Measurements from ENCODE around the gene GYG1.

Gene GYG1

GRCh38 chr3:149016669-149017541 is 25.6 kb downstream of the GYG1 start:
- peak; percentile 35 for DNase-seq (ENCODE audit: low spot score)

GRCh38 chr3:149018247-149018646 is 26.9 kb downstream of the GYG1 start:
- DNase-seq (ENCODE audit: low spot score), result no peak

DNA sequence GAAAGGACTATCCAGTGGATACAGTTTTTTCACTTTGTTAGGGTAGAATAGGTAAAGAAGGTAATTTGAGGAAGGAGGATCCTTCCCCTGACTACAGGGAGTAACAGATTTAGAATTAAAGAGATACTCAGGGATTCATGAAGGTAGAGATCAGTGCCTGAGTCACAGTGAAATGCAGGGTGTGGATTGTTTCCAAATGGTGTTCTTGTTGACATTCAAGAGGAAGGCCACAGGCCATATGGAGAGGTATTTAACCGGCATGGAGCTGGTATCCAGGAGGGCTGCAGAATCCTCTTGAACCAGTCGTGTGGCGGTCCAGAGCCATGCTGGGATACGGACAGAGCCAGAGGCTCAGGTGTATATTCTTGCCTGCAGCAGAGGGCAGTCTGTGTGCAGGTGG is 28.2 kb downstream of the GYG1 start:
- no peak for DNase-seq (ENCODE audit: low spot score)

DNA sequence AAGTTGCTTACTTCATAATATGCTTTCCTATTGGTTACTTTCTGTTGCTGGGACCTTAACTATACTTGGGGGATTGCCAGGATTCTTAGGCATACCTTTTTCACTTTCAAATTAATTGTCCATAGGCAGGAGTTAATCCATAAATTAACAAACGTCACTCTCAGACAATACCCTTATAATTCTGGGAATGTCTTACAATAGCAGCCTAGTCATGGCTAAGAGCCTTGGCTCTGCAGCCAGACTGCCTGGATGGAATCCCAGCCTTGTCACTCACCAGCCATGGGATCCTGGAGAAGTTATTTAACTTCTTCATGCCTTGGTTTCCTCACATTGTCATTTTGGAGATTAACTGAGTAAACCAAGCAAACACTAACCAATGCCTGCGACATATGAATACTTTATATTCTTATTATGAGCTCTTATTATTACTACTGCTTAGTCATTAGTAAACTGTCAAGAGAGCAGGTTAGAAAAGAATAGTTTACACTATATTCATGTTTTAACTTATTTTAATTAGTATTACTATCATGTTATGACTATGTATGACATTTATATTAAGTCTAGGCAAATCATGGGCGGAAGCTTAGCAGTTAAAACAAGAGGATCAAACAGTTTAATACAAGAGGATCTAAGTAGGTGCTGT is 29.0 kb downstream of the GYG1 start:
- no peak for DNase-seq (ENCODE audit: low spot score)

GRCh38 chr3:149020839-149021252 is 29.5 kb downstream of the GYG1 start:
- no peak for DNase-seq (ENCODE audit: low spot score)

DNA sequence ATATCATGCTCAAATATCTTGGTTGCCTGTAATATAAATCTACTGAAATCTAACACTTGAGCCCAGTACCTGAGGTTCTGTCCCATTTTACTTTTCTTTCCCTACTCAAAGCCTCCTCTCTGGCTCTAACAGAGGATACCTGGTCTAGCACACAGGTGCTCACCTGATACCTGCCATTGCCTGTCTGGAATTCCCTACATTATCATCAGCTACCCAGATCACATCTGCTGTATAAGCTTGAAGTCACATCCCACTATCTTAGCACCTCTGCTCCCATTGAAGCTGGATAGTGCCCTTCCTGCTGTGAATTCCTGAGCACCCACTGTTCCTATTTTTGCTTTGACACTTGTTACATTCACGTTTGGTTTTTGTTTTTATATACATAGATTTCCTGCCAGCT is 30.5 kb downstream of the GYG1 start:
- DNase-seq (ENCODE audit: low spot score), result no peak

DNA sequence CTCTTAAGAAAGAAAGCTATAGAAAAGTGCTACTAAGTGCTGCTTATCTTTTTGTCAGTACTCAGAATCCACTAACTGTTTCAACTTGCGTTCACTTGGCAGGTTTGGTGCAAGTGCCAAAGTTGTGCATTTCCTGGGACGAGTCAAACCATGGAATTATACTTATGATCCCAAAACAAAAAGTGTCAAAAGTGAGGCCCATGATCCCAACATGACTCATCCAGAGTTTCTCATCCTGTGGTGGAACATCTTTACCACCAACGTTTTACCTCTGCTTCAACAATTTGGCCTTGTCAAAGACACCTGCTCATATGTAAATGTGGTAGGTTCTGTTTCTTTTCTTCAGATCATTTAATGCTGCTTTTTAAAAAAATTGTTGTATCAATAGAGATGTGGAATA is 32.6 kb downstream of the GYG1 start:
- no peak for DNase-seq (ENCODE audit: low spot score)

DNA sequence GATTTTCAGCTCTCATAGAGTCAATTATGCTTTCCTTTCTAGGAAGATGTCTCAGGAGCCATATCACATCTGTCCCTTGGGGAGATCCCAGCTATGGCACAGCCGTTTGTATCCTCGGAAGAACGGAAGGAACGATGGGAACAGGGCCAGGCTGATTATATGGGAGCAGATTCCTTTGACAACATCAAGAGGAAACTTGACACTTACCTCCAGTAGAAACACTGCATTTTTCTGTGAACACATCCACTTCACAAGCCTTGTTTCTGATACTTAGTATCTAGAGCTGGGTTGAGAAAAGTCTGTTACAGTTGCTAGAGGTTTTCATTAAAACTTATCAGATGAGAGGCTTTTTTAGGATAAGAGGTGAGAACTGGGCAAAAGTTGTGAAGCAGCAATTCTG is 35.4 kb downstream of the GYG1 start:
- no peak for DNase-seq (ENCODE audit: low spot score)

GRCh38 chr3:149031096-149031495 is 39.8 kb downstream of the GYG1 start:
- DNase-seq (ENCODE audit: low spot score), result no peak

- no peak for DNase-seq (ENCODE audit: low spot score)
Measured at GRCh38 chr3:149037684-149038083, 46.3 kb downstream of the GYG1 start.

DNA sequence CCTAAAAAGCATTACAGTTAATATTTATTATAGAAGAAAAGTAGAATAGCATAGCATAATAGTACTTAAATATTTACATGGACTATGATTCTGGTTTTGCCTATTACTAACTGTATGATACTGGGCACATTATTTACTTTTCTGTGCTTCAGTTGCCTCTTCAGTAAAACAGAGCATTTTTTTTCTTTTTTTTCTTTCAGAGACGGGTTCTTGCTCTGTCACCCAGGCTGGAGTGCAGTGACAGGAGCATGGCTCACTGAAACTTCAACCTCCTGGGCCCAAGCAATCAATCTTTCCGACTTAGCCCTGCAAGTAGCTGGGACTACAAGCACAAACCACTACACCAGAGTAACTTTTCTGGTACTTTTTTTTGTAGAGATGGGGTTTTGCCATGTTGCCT is 47.0 kb downstream of the GYG1 start:
- DNase-seq (ENCODE audit: low spot score), result no peak

- DNase-seq (ENCODE audit: low spot score), result no peak
Measured at GRCh38 chr3:149042789-149043386, 51.5 kb downstream of the GYG1 start.

GRCh38 chr3:149044339-149045083 is 53.2 kb downstream of the GYG1 start:
- no peak for DNase-seq (ENCODE audit: low spot score)

- no peak for DNase-seq (ENCODE audit: low spot score)
Measured at GRCh38 chr3:149055575-149055974, 64.2 kb downstream of the GYG1 start.

- DNase-seq (ENCODE audit: low spot score), result no peak
Measured at GRCh38 chr3:149058198-149058597, 66.9 kb downstream of the GYG1 start.

DNA sequence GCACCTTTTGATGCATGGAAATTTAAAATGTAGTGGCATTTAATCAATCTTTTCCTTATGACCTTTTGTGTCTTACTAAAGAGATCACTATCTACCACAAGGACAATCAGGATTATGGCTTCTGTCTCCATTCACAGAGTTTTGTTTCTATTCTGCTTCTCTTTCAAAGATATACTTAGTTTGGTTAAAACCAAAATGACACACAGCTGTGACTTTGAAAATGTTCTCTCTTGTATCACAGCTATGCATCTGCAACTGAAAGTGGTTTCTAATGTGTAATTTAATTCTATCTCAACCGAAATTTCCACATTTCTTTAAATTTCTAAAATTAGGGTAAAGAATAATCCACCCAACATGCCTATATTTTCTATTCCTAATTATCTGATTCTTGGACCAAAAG is 67.3 kb downstream of the GYG1 start:
- no peak for DNase-seq (ENCODE audit: low spot score)

DNA sequence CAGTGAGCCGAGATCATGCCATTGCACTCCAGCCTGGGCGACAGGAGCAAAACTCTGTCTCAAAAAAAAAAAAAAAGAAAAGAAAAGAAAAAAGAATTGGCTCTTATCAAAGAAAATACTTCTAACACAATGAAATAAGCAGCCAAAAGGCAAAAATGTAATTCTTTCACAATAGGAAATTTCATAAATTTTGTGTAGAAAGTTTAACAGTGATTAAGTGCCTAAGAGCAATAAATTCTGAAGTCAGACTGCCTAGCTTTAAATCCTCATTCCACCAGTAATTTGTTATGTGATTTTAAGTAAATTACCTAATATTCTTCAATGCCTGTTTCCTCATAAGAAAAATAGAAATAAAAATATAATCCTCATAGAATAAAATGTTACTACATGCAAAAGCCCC is 70.4 kb downstream of the GYG1 start:
- no peak for DNase-seq (ENCODE audit: low spot score)

- DNase-seq (ENCODE audit: low spot score), result no peak
Measured at GRCh38 chr3:149067883-149068282, 76.5 kb downstream of the GYG1 start.

Measured in kidney capillary endothelial cell (primary cell).